Choroid plexus epithelial cell (primary cell): ENCODE measurements around the gene IVL.

ENCODE experiments used
- DNase-seq: peaks from one replicate; pipeline ENCODE4 v3.0.0-alpha.2; 2010; ENCODE audit warnings: low read depth
- H3K4me3 ChIP-seq: 2 replicates; pipeline ENCODE4 v1.5.1; 2011; ENCODE audit warnings: low read depth, mild to moderate bottlenecking, control low read depth, low read length, moderate library complexity
- CTCF ChIP-seq: conservative IDR thresholded peaks from 2 replicates; pipeline ENCODE4 v1.5.1; 2011; ENCODE audit warnings: low read depth, mild to moderate bottlenecking, control low read depth, inconsistent platforms, low read length, moderate library complexity

Gene IVL

GRCh38 chr1:152906023-152906565, 2.3 kb upstream of the IVL start:
- no peak for TF ChIP-seq CTCF
- no peak overlapping the region for H3K4me3 ChIP-seq
- no peak for DNase-seq

GRCh38 chr1:152909206-152909605, 860 bp downstream of the IVL start:
- no peak for DNase-seq
- no peak for TF ChIP-seq CTCF
- H3K4me3 ChIP-seq: no peak overlapping the region

GRCh38 chr1:152912471-152912870, 4.1 kb downstream of the IVL start:
- no peak overlapping the region for H3K4me3 ChIP-seq
- no peak for TF ChIP-seq CTCF

GRCh38 chr1:152912900-152913299, 4.6 kb downstream of the IVL start:
- DNase-seq: no peak
- no peak for TF ChIP-seq CTCF
- H3K4me3 ChIP-seq: no peak overlapping the region

More at GRCh38 chr1:152912471-152912870, 4.1 kb downstream of the IVL start:
- DNase-seq: no peak

GRCh38 chr1:152917794-152918193, 9.4 kb downstream of the IVL start:
- no peak for TF ChIP-seq CTCF
- no peak for DNase-seq
- no peak overlapping the region for H3K4me3 ChIP-seq

GRCh38 chr1:152919071-152919470, 10.7 kb downstream of the IVL start:
- no peak overlapping the region for H3K4me3 ChIP-seq
- no peak for DNase-seq
- TF ChIP-seq CTCF: no peak

- TF ChIP-seq CTCF: no peak
- DNase-seq: no peak
- H3K4me3 ChIP-seq: no peak overlapping the region
Measured at GRCh38 chr1:152924191-152924590, 15.8 kb downstream of the IVL start.
